ENCODE measurements around the gene GRAMD2A. TPM values are rescaled to one million over a fixed set of nuclear protein-coding genes. Genes with fewer than 3 reads are reported as not detected.
A peak's percentile ranks its signal among the peaks of the same experiment; 100 is the strongest.

Gene GRAMD2A
- total RNA-seq, 2 donors from 2014 or later: 2.0 TPM

GRCh38 chr15:72184165-72184811 lies 13.3 kb downstream of the GRAMD2A start:
- peak overlapping the region; percentile 13 for H3K9ac ChIP-seq (ENCODE audit: extremely low read depth, low read length, poor library complexity, severe bottlenecking)
- peaks cover 30% of the 10 kb centered on the region for H3K27me3 ChIP-seq (ENCODE audit: control insufficient read depth, insufficient read depth, low read length, poor library complexity, severe bottlenecking)
- no peak overlapping the region for H3K27ac ChIP-seq (ENCODE audit: low read depth, low read length)
- Mint-ChIP-seq H3K9me3 (no peaks in the 10 kb centered on the region), H3K4me3 (peak overlapping the region; percentile 45), H3K36me3 (ENCODE audit: low read depth) (no peaks in the 10 kb centered on the region), H3K27me3 (ENCODE audit: insufficient read depth) (peaks cover 29% of the 10 kb centered on the region), H3K27ac (peak overlapping the region; percentile 8), H3K4me1 (peaks cover 7% of the 10 kb centered on the region)
- H3K4me3 ChIP-seq (ENCODE audit: low read length): peak overlapping the region; percentile 61
- peaks cover 2% of the 10 kb centered on the region for H3K9me3 ChIP-seq (ENCODE audit: control insufficient read depth, low read length)
- TF ChIP-seq CTCF (conservative IDR thresholded peaks at IDR 0.05): no peak
- WGBS, 2 experiments (ENCODE audit: insufficient coverage in 1 of 2, insufficient read length in 1 of 2): 15 to 21% methylated on average over 12 to 34 of the region's 34 CpGs
- peaks cover 5% of the 10 kb centered on the region for H3K4me1 ChIP-seq (ENCODE audit: control insufficient read depth, insufficient read depth, low read length)
- H3K36me3 ChIP-seq (ENCODE audit: control insufficient read depth, insufficient read depth, low read length): no peaks in the 10 kb centered on the region
- DNase-seq: peak; percentile 88

GRCh38 chr15:72183781-72184164 lies 13.8 kb downstream of the GRAMD2A start:
- TF ChIP-seq CTCF (conservative IDR thresholded peaks at IDR 0.05): no peak
- H3K36me3 Mint-ChIP-seq (ENCODE audit: low read depth): no peaks in the 10 kb centered on the region
- H3K27ac Mint-ChIP-seq: no peak overlapping the region
- peaks cover 29% of the 10 kb centered on the region for H3K27me3 Mint-ChIP-seq (ENCODE audit: insufficient read depth)
- peak overlapping the region; percentile 61 for H3K4me3 ChIP-seq (ENCODE audit: low read length)
- H3K4me3 Mint-ChIP-seq: peak overlapping the region; percentile 45
- H3K36me3 ChIP-seq (ENCODE audit: control insufficient read depth, insufficient read depth, low read length): no peaks in the 10 kb centered on the region
- no peak for DNase-seq
- H3K27ac ChIP-seq (ENCODE audit: low read depth, low read length): no peak overlapping the region
- H3K9me3 ChIP-seq (ENCODE audit: control insufficient read depth, low read length): no peaks in the 10 kb centered on the region
- H3K9me3 Mint-ChIP-seq: no peaks in the 10 kb centered on the region
- peaks cover 30% of the 10 kb centered on the region for H3K27me3 ChIP-seq (ENCODE audit: control insufficient read depth, insufficient read depth, low read length, poor library complexity, severe bottlenecking)
- 30 to 67% methylated on average over 2 to 12 of the region's 12 CpGs for WGBS, 2 experiments (ENCODE audit: insufficient coverage in 1 of 2, insufficient read length in 1 of 2)
- peaks cover 7% of the 10 kb centered on the region for H3K4me1 Mint-ChIP-seq
- H3K4me1 ChIP-seq (ENCODE audit: control insufficient read depth, insufficient read depth, low read length): peaks cover 5% of the 10 kb centered on the region
- no peak overlapping the region for H3K9ac ChIP-seq (ENCODE audit: extremely low read depth, low read length, poor library complexity, severe bottlenecking)

GRCh38 chr15:72182673-72183072 lies 14.9 kb downstream of the GRAMD2A start:
- Mint-ChIP-seq H3K27me3 (ENCODE audit: insufficient read depth) (peaks cover 29% of the 10 kb centered on the region), H3K4me1 (peaks cover 7% of the 10 kb centered on the region), H3K4me3 (no peak overlapping the region), H3K36me3 (ENCODE audit: low read depth) (no peaks in the 10 kb centered on the region), H3K27ac (no peak overlapping the region), H3K9me3 (no peaks in the 10 kb centered on the region)
- no peaks in the 10 kb centered on the region for H3K36me3 ChIP-seq (ENCODE audit: control insufficient read depth, insufficient read depth, low read length)
- no peak overlapping the region for H3K4me3 ChIP-seq (ENCODE audit: low read length)
- H3K27ac ChIP-seq (ENCODE audit: low read depth, low read length): no peak overlapping the region
- H3K4me1 ChIP-seq (ENCODE audit: control insufficient read depth, insufficient read depth, low read length): peaks cover 5% of the 10 kb centered on the region
- TF ChIP-seq CTCF (conservative IDR thresholded peaks at IDR 0.05): no peak
- H3K9me3 ChIP-seq (ENCODE audit: control insufficient read depth, low read length): no peaks in the 10 kb centered on the region
- peaks cover 30% of the 10 kb centered on the region for H3K27me3 ChIP-seq (ENCODE audit: control insufficient read depth, insufficient read depth, low read length, poor library complexity, severe bottlenecking)
- WGBS, 2 experiments (ENCODE audit: insufficient coverage in 1 of 2, insufficient read length in 1 of 2): 85 to 93% methylated on average over 2 to 3 of the region's 3 CpGs
- no peak overlapping the region for H3K9ac ChIP-seq (ENCODE audit: extremely low read depth, low read length, poor library complexity, severe bottlenecking)
- DNase-seq: peak; percentile 11
